AG10803 (cell line): ENCODE results near the gene WBP2.

ENCODE experiments used
- DNase-seq: peaks from one replicate; pipeline ENCODE4 v3.0.0; 2010; ENCODE audit warnings: low read depth
- H3K4me3 ChIP-seq: 2 replicates; pipeline ENCODE4 v1.5.1; 2011; ENCODE audit warnings: mild to moderate bottlenecking, low read length, control low read depth
- CTCF ChIP-seq: conservative IDR thresholded peaks from 2 replicates; pipeline ENCODE4 v1.5.1; 2011; ENCODE audit warnings: mild to moderate bottlenecking, low read length, control low read depth, inconsistent platforms

The WBP2 gene

DNA sequence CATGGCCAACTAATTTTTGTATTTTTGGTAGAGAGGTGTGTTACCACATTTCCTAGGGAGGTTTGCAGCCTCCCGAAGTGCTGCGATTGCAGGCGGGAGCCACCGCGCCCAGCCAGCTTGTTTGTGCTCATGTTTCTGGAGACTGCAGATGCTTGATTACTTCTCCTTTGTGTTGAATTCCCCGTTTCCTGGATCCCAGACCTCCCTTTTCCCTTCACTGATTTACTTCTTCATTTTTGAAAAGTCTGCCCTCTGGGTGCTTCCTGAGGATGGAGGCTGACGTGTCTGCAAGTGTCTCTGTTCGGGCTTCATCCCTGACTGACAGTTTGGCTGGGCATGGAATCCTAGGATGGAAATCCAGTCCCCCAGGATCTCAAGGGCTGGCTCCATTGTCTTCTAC is 30.3 kb upstream of the WBP2 start:
- no peak for DNase-seq
- TF ChIP-seq CTCF, result no peak
- H3K4me3 ChIP-seq, result no peak overlapping the region

GRCh38 chr17:75881678-75882454 is 26.7 kb upstream of the WBP2 start:
- TF ChIP-seq CTCF, result no peak
- H3K4me3 ChIP-seq, result no peak overlapping the region
- no peak for DNase-seq

DNA sequence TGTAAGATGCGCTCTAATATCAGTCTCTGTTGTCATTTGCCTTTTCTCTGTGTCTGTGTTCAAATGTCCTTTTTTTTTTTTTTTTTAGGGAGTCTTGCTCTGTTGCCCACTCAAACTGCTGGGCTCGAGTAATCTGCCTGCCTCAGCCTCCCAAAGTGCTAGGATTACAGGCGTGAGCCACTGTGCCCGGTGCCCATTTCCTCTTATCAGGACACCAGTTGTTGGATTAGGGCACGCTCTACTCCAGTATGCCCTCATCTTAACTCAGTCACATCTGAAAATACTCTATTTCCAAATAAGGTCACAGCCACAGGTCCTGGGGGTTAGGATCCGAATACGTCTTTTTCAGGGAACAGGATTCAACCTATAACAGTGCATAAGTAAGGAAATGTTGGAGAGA is 25.1 kb upstream of the WBP2 start:
- H3K4me3 ChIP-seq, result no peak overlapping the region
- TF ChIP-seq CTCF, result no peak
- DNase-seq, result no peak

GRCh38 chr17:75878174-75878998 is 23.3 kb upstream of the WBP2 start, which contains the start of gene TRIM47:
Gene TRIM47 (minus strand): TSS chr17:75878581. CDS start chr17:75878548, 33 bp downstream.
- peak within 1 kb of the TSS; percentile 58 for H3K4me3 ChIP-seq
- DNase-seq, result peak; percentile 37
- TF ChIP-seq CTCF, result peak; percentile 29; the same call in 1 of the 2 replicates

DNA sequence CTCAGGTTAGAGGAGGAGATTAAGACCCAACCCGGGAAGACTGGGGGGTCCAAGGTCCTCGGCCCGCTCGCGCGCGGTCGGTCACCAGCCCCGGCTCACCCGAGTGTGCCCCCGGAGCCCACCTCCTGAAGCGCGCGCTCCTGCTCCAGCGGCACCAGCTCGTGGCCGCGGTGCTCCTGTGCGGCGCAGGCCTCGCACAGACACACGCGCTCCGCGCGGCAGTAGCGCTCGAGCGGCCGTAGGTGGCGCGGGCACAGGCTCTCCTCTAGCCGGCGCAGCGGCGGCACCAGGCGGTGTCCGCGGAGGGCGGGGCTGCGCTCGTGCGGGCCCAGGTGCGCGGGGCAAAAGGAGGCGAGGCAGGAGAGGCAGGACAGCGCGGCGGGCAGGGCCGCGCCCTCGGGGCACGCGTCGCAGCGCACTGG is 22.6 kb upstream of the WBP2 start:
- peak overlapping the region; percentile 58 for H3K4me3 ChIP-seq
- TF ChIP-seq CTCF, result peak; percentile 29
- peak; percentile 58 for DNase-seq

DNA sequence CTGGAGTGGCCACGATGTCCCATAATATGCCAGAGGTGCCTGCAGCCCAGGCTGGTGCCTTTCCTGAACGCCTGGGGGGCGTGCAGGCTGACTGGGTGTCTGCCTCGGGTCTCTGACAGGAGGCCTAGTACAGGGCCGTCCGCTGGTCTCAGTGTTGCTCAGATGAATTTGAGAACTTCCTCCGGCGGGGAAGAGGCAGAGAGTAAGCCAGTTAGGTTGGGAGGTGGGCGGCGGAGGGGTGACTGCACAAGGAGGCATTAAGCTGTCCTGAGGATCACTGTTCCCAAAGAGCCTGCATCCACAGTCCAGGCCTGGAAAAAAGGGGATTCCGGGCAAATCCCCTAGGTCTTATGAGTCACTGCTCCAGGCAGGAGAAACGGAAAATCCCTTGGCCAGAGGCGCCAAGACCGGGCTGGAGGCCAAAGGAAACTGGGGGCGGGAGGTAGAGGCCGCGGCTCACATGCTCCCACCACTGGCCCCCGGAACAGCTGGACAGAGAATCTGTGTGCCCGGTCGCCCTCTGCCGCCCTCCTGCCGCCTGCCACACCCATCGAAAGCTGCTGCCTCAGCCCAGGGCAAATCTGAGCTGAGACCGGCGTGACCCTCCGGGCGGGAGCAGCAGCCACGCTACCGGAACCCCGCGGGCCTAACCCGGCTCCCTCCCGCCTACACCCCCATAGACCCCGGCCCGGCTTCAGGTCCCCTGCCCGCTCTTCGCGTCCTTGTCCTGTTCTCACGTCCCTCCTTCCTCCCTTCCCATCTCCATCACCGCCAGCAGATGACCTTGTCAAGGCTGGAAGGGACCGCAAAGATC is 22.0 kb upstream of the WBP2 start:
- peak; percentile 89 for DNase-seq
- peak overlapping the region; percentile 58 for H3K4me3 ChIP-seq
- peak; percentile 24; the same call in 1 of the 2 replicates for TF ChIP-seq CTCF
